Measurements from ENCODE around the gene KCNH3. TPM values are rescaled to one million over a fixed set of nuclear protein-coding genes. Genes with fewer than 3 reads are reported as not detected.
A peak's percentile ranks its signal among the peaks of the same experiment; 100 is the strongest.

Gene KCNH3
- total RNA-seq, 6 experiments from 2014 or later: 0.09 to 0.25 (median 0.16) TPM; not detected in 3

GRCh38 chr12:49582201-49582600, 43.4 kb downstream of the KCNH3 start:
- TF ChIP-seq CTCF (IDR thresholded peaks at IDR 0.05) (no peak), POLR2A (IDR thresholded peaks at IDR 0.05) (no peak)
- intact Hi-C loops (cut with DNase I): no loop called here
- no peaks in the 10 kb centered on the region for H3K27me3 ChIP-seq
- H3K27ac ChIP-seq: no peak overlapping the region
- no peaks in the 10 kb centered on the region for H3K9me3 ChIP-seq
- no peaks in the 10 kb centered on the region for H3K36me3 ChIP-seq
- peaks cover 0 to 3% (median 0%) of the 10 kb centered on the region in 4 donors for H3K4me1 ChIP-seq
- 67% methylated on average over 1 of the region's 1 CpG for WGBS (ENCODE audit: insufficient coverage, low coverage, low lambda C conversion rate, missing lambda C conversion rate)
- H3K4me3 ChIP-seq: no peak overlapping the region
- DNase-seq (no peak), ATAC-seq (no peak)

GRCh38 chr12:49582850-49583249, 44.0 kb downstream of the KCNH3 start:
- intact Hi-C loops (cut with DNase I): no loop called here
- TF ChIP-seq CTCF (IDR thresholded peaks at IDR 0.05) (no peak), POLR2A (IDR thresholded peaks at IDR 0.05) (no peak)
- no peaks in the 10 kb centered on the region for H3K36me3 ChIP-seq
- H3K27me3 ChIP-seq: no peaks in the 10 kb centered on the region
- ATAC-seq: peak; percentile 30 to 52 (median 36)
- peaks cover 0 to 3% (median 0%) of the 10 kb centered on the region in 4 donors for H3K4me1 ChIP-seq
- no peak overlapping the region for H3K4me3 ChIP-seq
- H3K9me3 ChIP-seq: no peaks in the 10 kb centered on the region
- no peak for DNase-seq
- H3K27ac ChIP-seq: no peak overlapping the region
- 26% methylated on average over 4 of the region's 4 CpGs for WGBS (ENCODE audit: insufficient coverage, low coverage, low lambda C conversion rate, missing lambda C conversion rate)

GRCh38 chr12:49583366-49584094, 44.7 kb downstream of the KCNH3 start:
- no peak for DNase-seq
- 74% methylated on average over 8 of the region's 13 CpGs for WGBS (ENCODE audit: insufficient coverage, low coverage, low lambda C conversion rate, missing lambda C conversion rate)
- H3K27ac ChIP-seq: no peak overlapping the region

GRCh38 chr12:49584591-49584990, 45.8 kb downstream of the KCNH3 start:
- H3K36me3 ChIP-seq: no peaks in the 10 kb centered on the region
- TF ChIP-seq POLR2A (IDR thresholded peaks at IDR 0.05): no peak
- no peak for TF ChIP-seq CTCF (IDR thresholded peaks at IDR 0.05)
- WGBS (ENCODE audit: insufficient coverage, low coverage, low lambda C conversion rate, missing lambda C conversion rate): 72% methylated on average over 5 of the region's 7 CpGs
- intact Hi-C loops (cut with DNase I): no loop called here
- H3K4me1 ChIP-seq: peaks cover 0 to 3% (median 0%) of the 10 kb centered on the region in 4 donors
- no peak overlapping the region for H3K4me3 ChIP-seq
- H3K27me3 ChIP-seq: no peaks in the 10 kb centered on the region
- no peaks in the 10 kb centered on the region for H3K9me3 ChIP-seq
- DNase-seq: no peak
- no peak for ATAC-seq
- no peak overlapping the region for H3K27ac ChIP-seq

More at GRCh38 chr12:49583366-49584094, 44.7 kb downstream of the KCNH3 start:
- TF ChIP-seq CTCF (IDR thresholded peaks at IDR 0.05): no peak
- TF ChIP-seq POLR2A (IDR thresholded peaks at IDR 0.05): no peak
- Histone ChIP-seq H3K4me1 (peaks cover 0 to 3% (median 0%) of the 10 kb centered on the region in 4 donors), H3K27me3 (no peaks in the 10 kb centered on the region), H3K9me3 (no peaks in the 10 kb centered on the region), H3K4me3 (no peak overlapping the region), H3K36me3 (no peaks in the 10 kb centered on the region)
- intact Hi-C loops (cut with DNase I): no loop called here
- ATAC-seq: no peak

Data from right lobe of liver (tissue), 6 donors.